Stimulated activated CD4-positive, alpha-beta T cell treated with anti-CD3 and anti-CD28 coated beads, Interleukin-4, amount 100 ng/mL, for 48 hours (primary cell): Measurements from ENCODE around the gene SRPK3.
"Not testable (repeated sequence)": the region's sequence is repeated elsewhere in the genome, so short reads cannot be mapped to it uniquely, and the experiment has no call there.

Source experiments
- DNase-seq, 2 donors: peaks; one replicate each; pipeline ENCODE4 v3.0.0-alpha.2; 2020; ENCODE audit warnings: low read depth in 2 of 2

SRPK3 gene, protein sequence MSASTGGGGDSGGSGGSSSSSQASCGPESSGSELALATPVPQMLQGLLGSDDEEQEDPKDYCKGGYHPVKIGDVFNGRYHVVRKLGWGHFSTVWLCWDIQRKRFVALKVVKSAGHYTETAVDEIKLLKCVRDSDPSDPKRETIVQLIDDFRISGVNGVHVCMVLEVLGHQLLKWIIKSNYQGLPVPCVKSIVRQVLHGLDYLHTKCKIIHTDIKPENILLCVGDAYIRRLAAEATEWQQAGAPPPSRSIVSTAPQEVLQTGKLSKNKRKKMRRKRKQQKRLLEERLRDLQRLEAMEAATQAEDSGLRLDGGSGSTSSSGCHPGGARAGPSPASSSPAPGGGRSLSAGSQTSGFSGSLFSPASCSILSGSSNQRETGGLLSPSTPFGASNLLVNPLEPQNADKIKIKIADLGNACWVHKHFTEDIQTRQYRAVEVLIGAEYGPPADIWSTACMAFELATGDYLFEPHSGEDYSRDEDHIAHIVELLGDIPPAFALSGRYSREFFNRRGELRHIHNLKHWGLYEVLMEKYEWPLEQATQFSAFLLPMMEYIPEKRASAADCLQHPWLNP

DNA sequence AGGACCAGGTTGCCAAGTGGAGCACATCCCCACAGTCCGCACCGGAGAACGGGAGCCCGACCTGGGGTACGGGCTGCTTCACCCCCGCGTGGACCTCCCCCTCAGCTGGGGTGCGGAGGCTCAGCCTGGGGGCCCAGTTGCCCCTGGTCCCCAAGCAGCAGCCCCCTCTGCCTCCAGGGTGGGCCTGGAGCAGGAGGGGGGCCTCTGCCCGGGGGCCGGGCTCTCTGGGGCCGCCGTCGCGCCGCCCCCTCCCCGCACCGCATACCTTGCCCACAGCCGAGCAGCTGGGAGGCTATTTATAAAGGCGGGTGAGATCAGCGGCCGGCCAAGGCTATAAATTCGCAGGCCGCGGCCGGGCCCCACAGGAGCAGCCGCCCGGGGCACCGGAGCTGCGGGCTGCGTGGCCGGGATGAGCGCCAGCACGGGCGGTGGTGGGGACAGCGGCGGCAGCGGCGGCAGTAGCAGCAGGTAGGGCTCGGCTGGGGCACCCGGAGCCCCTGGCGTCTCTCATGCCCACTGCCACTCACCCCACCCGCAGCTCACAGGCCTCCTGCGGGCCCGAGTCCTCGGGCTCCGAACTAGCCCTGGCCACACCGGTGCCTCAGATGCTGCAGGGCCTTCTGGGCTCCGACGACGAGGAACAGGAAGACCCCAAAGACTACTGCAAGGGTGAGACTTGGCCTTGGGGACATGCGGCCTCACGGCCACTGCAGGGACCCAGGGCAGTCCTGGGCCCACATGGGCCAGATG, at the start of gene SRPK3:
SRPK3 (plus strand) TSS at position 364 of the 750 bp plus-strand sequence; CDS start at position 410, 46 bp downstream.
- no peak for DNase-seq

DNA sequence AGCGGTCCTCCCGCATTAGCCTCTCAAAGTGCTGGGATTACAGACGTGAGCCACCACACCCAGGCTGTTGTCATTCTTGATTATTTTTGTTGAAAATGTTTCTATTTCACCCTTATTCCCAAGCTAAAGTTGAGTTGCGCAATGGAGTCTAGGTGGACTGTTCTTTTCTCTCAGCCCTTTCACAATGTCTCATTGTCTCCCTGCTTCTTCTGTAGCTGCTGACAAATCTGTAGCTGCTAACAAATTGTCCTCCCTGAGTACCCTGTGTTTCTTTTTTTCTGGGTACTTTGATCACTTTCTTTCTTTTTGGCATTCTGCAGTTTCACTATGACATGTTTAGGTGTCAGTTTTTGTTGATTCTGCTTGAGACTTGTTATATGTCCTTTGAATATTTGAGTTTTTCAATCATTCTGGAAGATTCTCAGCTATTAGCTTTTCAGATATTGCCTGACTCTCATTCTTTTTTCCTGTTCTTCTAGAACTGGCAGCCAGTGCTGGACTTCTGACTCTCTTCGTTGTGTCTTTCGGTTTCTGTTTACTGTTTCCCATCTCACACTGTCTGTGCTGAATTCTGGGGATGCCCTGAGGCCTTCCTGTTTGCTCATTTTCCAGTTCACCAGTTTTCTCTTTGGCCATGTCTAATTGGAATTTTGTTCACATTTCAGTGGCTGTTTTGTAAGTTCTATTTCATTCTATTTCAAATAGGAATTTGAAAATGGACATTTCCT, 49.6 kb upstream of the SRPK3 start:
- DNase-seq: no peak

DNA sequence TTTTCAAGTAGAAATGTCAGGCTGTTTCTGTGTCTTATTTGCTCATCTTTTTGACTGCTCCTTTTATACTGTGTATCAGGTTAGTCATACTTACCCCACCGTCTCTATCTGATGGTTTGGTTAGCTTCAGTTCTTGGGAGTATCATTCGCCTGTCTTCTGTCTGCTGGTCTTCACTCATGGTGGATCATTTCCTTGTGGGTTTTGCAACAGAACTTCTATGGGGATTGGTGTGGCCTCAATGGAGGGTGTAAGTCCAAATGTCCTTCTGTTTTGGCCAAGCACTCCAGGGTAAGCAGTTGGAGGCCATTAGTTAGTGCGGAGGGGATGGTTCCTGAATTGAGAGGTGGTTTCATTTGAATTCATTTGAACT, 49.0 kb upstream of the SRPK3 start:
- no peak for DNase-seq

DNA sequence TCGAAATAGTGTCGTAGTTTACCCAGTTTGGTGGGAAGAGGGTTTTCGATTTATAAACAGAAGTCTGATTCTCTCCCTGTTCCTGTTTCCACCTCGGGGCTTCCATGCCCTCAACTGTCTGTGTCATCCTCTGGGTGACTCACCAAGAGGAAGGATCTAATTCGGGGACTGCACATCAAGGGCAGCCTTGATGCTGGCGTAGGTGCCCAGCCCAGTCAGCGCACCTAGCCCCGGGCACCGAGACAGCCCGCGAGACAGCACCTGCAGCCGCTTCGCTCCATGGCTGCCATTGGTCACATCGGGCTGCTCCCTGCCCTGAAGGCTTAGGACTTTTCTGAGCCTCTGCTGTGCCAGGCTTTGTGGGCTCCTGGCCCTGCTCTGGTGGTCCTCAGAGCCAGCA, 48.4 kb upstream of the SRPK3 start:
- DNase-seq: no peak

DNA sequence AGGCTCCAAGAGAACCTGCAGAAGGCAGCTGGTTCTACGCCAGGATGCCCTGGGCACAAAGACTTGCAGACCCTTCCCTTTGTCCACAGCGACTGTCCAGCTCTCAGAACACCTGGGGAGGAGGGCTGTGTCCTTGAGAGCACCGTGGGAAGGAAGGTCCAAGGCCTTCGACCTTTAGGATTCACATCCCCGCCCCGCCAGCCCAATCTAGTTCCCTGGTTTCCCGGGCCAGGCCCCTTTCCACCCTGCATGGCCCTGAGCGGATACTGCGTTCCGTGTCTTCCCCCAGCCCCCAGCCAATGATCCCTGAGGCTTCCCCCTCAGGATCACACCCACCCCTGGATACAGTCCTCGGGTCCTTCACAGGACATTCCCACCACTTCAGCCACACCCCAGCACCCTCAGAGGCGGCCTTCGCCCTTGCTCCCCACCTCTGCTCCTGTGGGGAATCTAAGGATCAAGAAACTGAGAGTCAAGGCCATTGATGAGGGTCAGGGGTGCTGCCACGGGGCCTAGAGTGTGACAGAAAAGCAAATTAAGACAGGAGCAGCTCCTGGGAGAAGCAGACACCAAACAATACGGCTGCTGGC, 47.1 kb upstream of the SRPK3 start:
- DNase-seq: no peak

DNA sequence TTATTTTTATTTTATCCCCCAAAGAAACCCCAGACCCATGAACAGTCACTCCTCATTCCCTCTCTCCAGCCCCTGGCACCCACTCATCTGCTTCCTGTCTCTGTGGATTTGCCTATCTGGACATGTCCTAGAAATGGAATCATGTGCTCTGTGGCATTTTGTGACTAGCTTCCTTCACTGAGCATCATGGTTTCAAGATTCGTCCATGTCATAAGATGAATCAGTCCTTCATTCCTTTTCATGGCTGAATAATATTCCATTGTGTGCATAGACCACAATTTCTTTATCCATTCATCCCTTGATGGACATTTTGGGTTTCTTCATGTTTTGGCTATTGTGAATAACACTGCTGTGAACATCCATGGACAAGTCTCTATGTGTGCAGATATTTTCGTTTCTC, 46.0 kb upstream of the SRPK3 start:
- DNase-seq: no peak

DNA sequence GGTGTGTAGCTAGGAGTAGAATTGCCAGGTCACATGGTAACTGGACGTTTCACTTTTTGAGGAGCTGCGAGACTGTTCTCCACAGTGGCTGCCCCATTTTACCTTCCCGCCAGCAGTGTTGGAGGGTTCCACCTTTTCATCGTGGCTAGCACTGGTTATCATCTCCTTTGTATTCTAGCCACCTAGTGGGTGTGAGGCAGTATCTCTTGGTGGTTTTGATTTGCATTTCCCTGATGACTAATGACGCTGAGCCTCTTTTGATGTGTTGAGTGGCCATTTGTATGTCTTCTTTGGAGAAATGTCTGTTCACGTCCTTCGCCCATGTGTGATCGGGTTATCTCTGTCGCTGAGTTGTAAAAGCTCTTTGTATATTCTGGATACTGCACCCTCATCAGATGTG, 45.6 kb upstream of the SRPK3 start:
- DNase-seq: no peak

DNA sequence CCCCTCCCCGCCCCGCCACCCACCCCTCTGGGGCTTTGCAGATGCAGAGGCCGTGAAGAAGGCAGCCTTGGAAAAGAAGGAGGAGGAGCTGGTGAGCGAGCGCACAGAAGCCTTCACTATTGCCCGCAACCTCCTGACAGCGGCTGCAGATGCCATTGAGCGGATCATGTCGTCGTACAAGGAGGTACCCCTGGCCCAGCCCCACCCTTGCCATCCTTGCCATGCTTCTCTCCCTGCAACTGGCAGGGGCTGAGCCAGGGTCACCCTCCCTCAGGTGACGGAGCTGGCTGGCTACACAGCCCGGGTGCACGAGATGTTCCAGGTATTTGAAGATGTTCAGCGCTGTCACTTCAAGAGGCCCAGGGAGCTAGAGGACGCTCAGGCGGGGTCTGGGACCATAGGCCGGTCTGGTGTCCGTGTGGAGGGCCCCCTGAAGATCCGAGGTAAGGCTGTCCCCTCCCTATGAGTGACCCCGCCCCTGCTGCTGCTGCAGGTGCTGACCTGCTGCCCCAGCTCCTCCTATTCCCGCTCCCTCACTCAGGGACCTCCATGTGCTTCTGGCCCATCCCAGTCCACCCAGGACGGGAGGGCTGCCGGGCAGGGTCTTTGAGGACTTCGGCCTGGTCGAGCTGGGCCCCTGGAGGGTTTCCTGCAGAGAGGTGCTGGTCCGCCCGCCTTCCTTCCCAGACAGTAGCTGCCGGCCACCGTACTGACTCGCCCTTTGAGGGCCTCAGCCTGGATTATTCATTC, 44.6 kb upstream of the SRPK3 start:
- DNase-seq: no peak

DNA sequence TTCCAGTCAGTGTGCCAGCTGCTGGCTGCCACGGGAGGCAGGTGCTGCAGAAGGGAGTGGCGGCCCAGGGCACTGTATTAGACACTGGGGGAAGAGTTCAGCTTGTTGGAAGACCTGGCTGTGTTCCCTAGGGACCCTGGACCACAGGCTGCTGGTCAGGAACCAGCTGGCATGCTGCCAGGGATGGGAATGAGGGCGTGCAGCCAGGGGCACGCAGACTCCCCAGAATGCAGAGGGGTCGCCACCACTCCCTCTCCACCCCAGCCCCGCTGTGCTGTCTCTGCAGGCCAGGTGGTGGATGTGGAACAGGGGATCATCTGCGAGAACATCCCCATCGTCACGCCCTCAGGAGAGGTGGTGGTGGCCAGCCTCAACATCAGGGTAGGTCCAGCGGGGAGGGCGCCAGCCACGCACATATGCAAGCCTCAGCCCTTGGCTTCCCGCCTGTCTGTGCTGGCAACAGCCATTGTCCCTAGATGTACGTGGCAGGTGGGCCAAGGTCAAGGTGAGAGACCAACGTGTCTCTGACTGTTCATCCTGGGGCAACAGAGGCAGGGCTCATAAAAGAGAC, 43.9 kb upstream of the SRPK3 start:
- DNase-seq: no peak

DNA sequence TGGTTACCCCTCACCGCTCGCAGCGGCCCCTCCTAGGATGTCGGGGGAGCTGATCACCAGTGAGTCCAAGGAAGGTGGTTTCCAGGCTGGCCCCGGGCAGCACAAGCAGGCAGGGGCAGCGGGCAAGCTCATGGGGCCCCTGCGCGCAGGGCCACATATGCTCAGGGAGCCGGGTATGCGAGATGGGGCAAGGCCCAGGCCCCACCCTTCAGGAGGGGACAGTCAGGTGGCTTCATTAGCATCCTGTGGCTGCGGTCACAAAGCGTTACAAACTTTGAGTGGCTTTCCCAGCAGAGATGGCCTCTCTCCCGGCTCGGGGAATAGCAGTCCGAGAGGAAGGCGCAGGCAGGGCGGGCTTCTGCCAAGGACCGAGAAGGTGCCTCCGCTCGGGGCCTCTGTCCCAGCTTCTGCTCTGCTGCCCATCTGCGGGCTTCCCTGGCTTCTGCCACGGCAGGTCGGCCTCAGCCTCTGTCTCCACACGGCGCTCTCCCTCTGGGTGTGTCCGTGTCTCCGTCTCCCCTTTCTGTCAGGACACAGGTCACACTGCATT, 42.7 kb upstream of the SRPK3 start:
- DNase-seq: no peak

DNA sequence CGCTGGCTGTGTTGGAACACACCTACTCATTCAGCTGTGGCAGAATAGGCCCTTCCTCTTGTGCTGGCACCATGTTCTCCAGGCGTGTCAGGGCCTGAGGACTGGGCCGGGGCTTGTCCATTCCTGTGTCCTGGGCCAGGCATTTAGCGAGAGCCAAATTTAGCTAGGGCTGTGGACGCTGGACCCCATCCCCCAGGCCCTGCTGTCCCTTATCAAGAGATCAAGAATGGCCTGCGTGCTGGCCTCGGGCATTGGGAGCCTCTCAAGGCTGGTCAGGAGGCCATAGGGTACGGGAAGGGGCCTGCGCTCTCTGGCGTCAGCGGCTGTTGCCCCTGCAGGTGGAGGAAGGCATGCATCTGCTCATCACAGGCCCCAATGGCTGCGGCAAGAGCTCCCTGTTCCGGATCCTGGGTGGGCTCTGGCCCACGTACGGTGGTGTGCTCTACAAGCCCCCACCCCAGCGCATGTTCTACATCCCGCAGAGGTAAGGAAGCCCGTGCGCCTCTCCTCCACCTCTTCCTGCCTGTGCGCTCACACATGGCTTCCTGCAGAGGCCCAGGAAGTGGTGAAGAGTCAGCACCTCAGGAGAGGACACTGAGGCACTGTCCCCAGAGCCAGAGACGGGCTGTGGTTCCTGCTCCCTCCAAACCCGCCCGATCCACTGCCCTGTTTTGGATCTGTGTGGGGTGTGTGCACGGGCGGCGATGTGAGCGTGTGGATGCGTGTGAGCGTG, 40.9 kb upstream of the SRPK3 start:
- no peak for DNase-seq

DNA sequence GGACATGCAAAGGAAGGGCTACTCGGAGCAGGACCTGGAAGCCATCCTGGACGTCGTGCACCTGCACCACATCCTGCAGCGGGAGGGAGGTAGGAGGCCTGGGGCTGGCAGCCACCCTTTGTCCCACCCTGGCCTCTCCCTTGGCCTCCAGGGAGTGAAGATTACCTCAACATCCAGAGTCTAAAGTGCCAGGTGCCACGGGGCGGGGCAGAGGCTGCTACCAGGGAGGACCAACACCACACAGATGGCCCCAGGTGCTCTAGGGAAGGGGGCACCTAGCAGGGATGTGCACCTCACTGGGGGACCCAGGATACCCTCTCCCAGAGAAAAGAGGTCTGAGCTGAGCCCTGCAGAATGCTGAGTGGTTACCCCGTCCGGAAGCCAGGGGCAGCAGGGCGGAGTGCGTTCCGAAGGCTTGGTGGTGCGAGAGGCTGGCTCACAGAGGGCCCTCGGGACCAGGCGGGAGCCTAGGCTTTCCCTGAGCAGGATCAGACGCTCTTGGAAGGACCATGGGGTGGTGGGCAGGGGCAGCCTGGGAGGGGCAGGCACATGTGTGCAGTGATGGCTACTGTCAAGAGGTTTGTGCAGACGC, 40.1 kb upstream of the SRPK3 start:
- DNase-seq: no peak

DNA sequence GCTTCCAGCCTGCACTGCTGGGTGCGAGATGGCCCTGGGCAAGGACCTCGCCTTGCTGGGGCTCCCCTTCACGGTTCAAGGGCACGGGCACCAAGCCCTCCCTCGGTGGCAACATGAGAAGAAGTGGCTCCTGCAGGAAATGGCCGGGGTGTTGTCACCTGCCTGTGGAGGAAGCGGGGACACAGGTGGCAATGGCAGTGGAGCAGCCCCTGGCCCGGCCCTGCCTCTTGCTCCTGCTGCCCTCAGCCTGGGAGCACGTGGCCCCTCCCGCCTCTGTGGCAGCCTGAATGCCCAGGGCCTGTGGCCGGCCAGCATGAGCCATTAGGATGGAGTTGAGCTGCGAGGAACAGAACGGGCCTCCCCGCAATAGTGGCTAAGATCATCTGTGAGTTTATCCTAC, 39.4 kb upstream of the SRPK3 start:
- DNase-seq: no peak

DNA sequence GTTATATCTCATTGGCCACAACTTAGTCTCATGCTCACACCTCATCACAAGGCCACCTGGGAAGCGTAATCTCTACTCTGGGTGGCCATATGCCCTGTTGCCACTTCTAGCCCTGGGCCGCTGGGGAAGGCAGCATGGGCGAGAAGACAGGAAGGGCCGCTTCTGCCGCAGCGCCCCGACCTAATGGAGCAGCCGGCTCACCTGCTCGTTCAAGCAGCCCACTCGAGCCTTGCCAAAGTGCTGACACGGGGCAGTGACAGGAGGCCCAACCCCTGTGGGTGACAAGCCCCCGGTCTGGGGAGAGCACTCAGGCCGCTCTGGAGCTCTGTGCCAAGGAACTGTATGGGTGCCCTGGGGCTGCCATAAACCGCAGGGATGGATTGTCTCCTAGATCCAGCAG, 38.7 kb upstream of the SRPK3 start:
- not testable (repeated sequence) for DNase-seq

DNA sequence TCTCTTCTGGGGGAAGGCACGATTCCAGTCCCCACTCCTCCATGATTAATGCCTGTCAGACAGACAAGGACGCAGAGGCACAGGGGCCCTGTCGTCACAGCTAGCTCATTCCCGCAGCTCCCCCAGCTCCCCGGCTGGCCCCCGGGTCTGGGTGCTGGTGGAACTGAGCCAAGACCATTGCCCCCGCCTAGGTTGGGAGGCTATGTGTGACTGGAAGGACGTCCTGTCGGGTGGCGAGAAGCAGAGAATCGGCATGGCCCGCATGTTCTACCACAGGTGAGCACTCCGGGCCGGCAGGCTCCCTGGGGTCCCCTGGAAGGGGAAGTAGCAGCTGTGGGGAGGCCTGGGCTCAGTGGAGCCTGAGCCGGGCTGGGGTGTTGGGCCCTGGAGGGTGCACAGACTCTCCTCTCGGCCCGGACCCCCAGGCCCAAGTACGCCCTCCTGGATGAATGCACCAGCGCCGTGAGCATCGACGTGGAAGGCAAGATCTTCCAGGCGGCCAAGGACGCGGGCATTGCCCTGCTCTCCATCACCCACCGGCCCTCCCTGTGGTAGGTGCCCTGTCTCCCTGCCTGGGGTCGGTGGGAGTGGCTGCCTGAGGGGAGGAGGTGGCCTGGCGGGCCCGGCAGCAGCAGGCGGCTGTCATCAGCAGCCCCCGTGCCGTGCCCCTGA, 37.9 kb upstream of the SRPK3 start:
- DNase-seq: not testable (repeated sequence)

DNA sequence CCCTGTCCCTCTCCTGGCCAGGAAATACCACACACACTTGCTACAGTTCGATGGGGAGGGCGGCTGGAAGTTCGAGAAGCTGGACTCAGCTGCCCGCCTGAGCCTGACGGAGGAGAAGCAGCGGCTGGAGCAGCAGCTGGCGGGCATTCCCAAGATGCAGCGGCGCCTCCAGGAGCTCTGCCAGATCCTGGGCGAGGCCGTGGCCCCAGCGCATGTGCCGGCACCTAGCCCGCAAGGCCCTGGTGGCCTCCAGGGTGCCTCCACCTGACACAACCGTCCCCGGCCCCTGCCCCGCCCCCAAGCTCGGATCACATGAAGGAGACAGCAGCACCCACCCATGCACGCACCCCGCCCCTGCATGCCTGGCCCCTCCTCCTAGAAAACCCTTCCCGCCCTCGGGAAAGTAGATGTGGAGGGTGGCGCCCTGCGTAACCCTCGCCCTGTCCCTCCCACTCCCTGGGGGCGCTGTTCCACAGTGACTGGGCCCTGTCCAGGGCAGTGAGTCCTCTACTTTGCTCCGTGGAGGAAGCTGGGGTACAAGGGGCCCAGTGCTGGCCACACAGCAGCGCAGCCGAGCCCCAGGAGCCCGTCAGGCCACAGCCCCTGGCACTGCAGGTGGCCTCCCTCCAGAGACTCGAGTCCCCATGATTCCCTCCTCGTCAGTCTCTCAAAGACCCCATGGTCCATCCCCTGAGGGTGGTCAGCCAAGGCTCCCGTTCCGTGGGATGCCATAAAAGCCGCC, 37.2 kb upstream of the SRPK3 start:
- not testable (repeated sequence) for DNase-seq

DNA sequence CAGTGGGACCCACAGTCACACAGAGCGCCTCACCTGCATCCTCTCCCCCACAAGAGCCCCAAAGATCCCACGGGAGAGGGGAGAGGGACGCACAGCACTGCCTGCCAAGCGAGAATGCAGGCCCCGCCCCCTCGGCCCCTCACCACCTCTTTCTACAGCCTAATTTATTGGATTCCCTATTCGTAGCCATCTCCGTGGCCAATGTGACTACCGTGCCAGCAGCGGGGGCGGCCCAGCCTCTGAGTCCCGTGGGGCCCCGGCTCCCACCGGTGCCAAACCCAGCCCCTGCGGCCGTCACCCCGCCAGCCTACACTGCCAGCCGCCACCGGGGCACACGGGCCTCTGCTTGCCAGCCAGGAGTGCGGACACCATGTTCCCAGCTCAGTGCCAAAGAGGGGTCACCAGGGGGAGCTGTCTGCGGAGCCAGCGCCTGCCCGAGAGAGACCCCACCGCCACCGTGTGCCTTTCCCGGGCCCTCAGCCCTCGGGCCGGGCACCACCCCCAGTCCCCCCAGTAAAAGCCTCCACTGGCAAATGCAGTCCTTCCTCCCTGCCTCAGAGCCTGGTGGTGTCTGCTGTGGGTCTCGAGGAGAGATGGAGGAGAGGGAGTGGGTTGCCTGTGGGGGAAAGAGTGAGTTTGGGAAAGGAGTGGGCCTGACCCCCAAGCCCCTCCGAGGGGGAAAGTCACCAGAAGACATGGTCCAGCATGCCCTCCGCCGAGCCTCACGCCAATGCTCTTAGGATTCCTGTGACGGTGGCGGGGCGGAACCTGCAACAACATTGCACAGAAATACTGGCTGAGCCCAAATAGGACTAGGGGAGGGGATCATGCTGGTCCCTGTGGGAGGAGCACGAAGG, 36.4 kb upstream of the SRPK3 start:
- DNase-seq: no peak
